ENCODE measurements around the gene THRA.

GRCh38 chr17:40023590-40024292 lies 39.0 kb upstream of the THRA start:
- TF ChIP-seq CTCF (IDR thresholded peaks at IDR 0.05) (no peak), REST (IDR thresholded peaks at IDR 0.05; ENCODE audit: insufficient read depth in 1 of 2, low read depth in 2 of 2, low read length in 1 of 2) (no peak), POLR2AphosphoS5 (IDR thresholded peaks at IDR 0.05; ENCODE audit: low read depth, low read length) (no peak), SIN3A (IDR thresholded peaks at IDR 0.05; ENCODE audit: borderline replicate concordance, insufficient read depth, low read depth, low read length) (no peak), TCF7L2 (IDR thresholded peaks at IDR 0.05; ENCODE audit: low read depth, low read length) (no peak)

Measured in Panc1 (cell line).